Esophagus (tissue), 2 donors: Measurements from ENCODE around the gene PEBP1. TPM values are rescaled to one million over a fixed set of nuclear protein-coding genes. Genes with fewer than 3 reads are reported as not detected.

ENCODE experiments used
- H3K27ac ChIP-seq, 2 donors: one replicate each; pipeline ENCODE4 v1.5.1; 2013; ENCODE audit warnings: low read depth in 2 of 2, mild to moderate bottlenecking in 2 of 2, inconsistent platforms in 1 of 2, low read length in 1 of 2, moderate library complexity in 1 of 2
- H3K27me3 ChIP-seq, 2 donors: one replicate each; pipeline ENCODE4 v1.6.1; 2013; ENCODE audit warnings: low read length in 2 of 2, control low read depth in 1 of 2, mild to moderate bottlenecking in 1 of 2; ENCODE audit not compliant: insufficient read depth in 2 of 2, control insufficient read depth in 1 of 2
- H3K36me3 ChIP-seq, 2 donors: one replicate each; pipeline ENCODE4 v1.6.1; 2013; ENCODE audit warnings: low read length in 1 of 2; ENCODE audit not compliant: control insufficient read depth in 2 of 2, insufficient read depth in 2 of 2
- H3K4me1 ChIP-seq, 2 donors: one replicate each; pipeline ENCODE4 v1.6.1; 2013; ENCODE audit warnings: low read length in 1 of 2; ENCODE audit not compliant: control insufficient read depth in 2 of 2, insufficient read depth in 2 of 2
- H3K4me3 ChIP-seq, 2 donors: one replicate each; pipeline ENCODE4 v1.5.1; 2013; ENCODE audit warnings: low read length in 2 of 2, mild to moderate bottlenecking in 2 of 2, low read depth in 1 of 2, moderate library complexity in 1 of 2
- H3K9me3 ChIP-seq, 2 donors: one replicate each; pipeline ENCODE4 v1.6.1; 2013; ENCODE audit warnings: mild to moderate bottlenecking in 2 of 2, low read depth in 1 of 2, low read length in 1 of 2, moderate library complexity in 1 of 2; ENCODE audit not compliant: control insufficient read depth in 2 of 2, insufficient read depth in 1 of 2
- WGBS, 2 donors: extraction: QIAGEN DNeasy Blood & Tissue Kit; methylation state at CpG; one replicate each; pipeline ENCODE4 v1.1.7; 2013; 5-methylcytosine and 5-hydroxymethylcytosine counted together
- polyA plus RNA-seq, 2 donors: library from polyadenylated mRNA; stranded (reverse); fragments of 200-250 nt; gene quantifications; one replicate each; pipeline ENCODE4 v1.2.3, GENCODE V29; 2013
- donor health status: healthy with polysubstance abuse.
- donor health status: Bipolar disorder and iron deficiency.

PEBP1 gene
- polyA plus RNA-seq: 100 to 1,000 TPM; 202 to 243 TPM

- peaks cover 5 to 9% of the 10 kb centered on the region in 2 donors for H3K36me3 ChIP-seq
- H3K4me3 ChIP-seq: peak within 1 kb of the TSS; percentile 75 to 89
- 0% methylated on average over 68 to 70 of the region's 70 CpGs for WGBS, 2 donors
- peaks cover 0 to 4% of the 10 kb centered on the region in 2 donors for H3K4me1 ChIP-seq
- H3K27ac ChIP-seq: peak within 1 kb of the TSS; percentile 78 to 83
- H3K9me3 ChIP-seq: no peaks in the 10 kb centered on the region
- no peaks in the 10 kb centered on the region for H3K27me3 ChIP-seq
These were observed at the start of gene PEBP1 for GRCh38 chr12:118135788-118136558. TSS of gene PEBP1 (plus strand) at chr12:118136124. CDS start at chr12:118136210, 86 bp downstream.

GRCh38 chr12:118089782-118090181 is 46.1 kb upstream of the PEBP1 start:
- H3K36me3 ChIP-seq: peaks cover 0 to 9% of the 10 kb centered on the region in 2 donors
- H3K4me1 ChIP-seq: no peaks in the 10 kb centered on the region
- no peak overlapping the region for H3K4me3 ChIP-seq
- H3K27ac ChIP-seq: no peak overlapping the region
- no peaks in the 10 kb centered on the region for H3K27me3 ChIP-seq
- H3K9me3 ChIP-seq: no peaks in the 10 kb centered on the region
- WGBS, 2 donors: 90 to 91% methylated on average over 9 of the region's 9 CpGs

GRCh38 chr12:118094039-118094438 is 41.9 kb upstream of the PEBP1 start:
- H3K4me1 ChIP-seq: no peaks in the 10 kb centered on the region
- H3K36me3 ChIP-seq: peaks cover 0 to 9% of the 10 kb centered on the region in 2 donors
- no peak overlapping the region for H3K4me3 ChIP-seq
- H3K27ac ChIP-seq: no peak overlapping the region
- H3K9me3 ChIP-seq: no peaks in the 10 kb centered on the region
- no peaks in the 10 kb centered on the region for H3K27me3 ChIP-seq
- WGBS, 2 donors: 88 to 90% methylated on average over 3 of the region's 3 CpGs

GRCh38 chr12:118098401-118098800 is 37.5 kb upstream of the PEBP1 start:
- Histone ChIP-seq H3K27me3 (no peaks in the 10 kb centered on the region), H3K9me3 (no peaks in the 10 kb centered on the region), H3K36me3 (peaks cover 0 to 4% of the 10 kb centered on the region in 2 donors), H3K4me3 (no peak overlapping the region), H3K4me1 (peaks cover 0 to 5% of the 10 kb centered on the region in 2 donors), H3K27ac (no peak overlapping the region)
- 84 to 91% methylated on average over 3 of the region's 3 CpGs for WGBS, 2 donors

- Histone ChIP-seq H3K4me3 (no peak overlapping the region), H3K9me3 (no peaks in the 10 kb centered on the region), H3K27ac (no peak overlapping the region), H3K4me1 (peaks cover 0 to 5% of the 10 kb centered on the region in 2 donors), H3K36me3 (no peaks in the 10 kb centered on the region), H3K27me3 (no peaks in the 10 kb centered on the region)
- 53 to 60% methylated on average over 12 of the region's 12 CpGs for WGBS, 2 donors
These were observed 36.8 kb upstream of the PEBP1 start for GRCh38 chr12:118098911-118099671.

GRCh38 chr12:118101051-118101450 is 34.9 kb upstream of the PEBP1 start:
- 68 to 77% methylated on average over 3 of the region's 3 CpGs for WGBS, 2 donors
- Histone ChIP-seq H3K4me1 (peaks cover 0 to 5% of the 10 kb centered on the region in 2 donors), H3K4me3 (no peak overlapping the region), H3K9me3 (no peaks in the 10 kb centered on the region), H3K36me3 (no peaks in the 10 kb centered on the region), H3K27ac (no peak overlapping the region), H3K27me3 (no peaks in the 10 kb centered on the region)

GRCh38 chr12:118102070-118102469 is 33.9 kb upstream of the PEBP1 start:
- Histone ChIP-seq H3K27me3 (no peaks in the 10 kb centered on the region), H3K4me1 (peaks cover 0 to 5% of the 10 kb centered on the region in 2 donors), H3K27ac (no peak overlapping the region), H3K9me3 (no peaks in the 10 kb centered on the region), H3K4me3 (peak overlapping the region in 1 of 2 donors; percentile 70), H3K36me3 (no peaks in the 10 kb centered on the region)
- 66 to 70% methylated on average over 6 of the region's 6 CpGs for WGBS, 2 donors

- Histone ChIP-seq H3K36me3 (no peaks in the 10 kb centered on the region), H3K27ac (no peak overlapping the region), H3K27me3 (no peaks in the 10 kb centered on the region), H3K9me3 (no peaks in the 10 kb centered on the region), H3K4me1 (peaks cover 0 to 5% of the 10 kb centered on the region in 2 donors), H3K4me3 (peak overlapping the region in 1 of 2 donors; percentile 70)
- WGBS, 2 donors: 22 to 36% methylated on average over 5 of the region's 5 CpGs
These were observed 33.3 kb upstream of the PEBP1 start for GRCh38 chr12:118102609-118103008.

- Histone ChIP-seq H3K4me1 (peaks cover 0 to 5% of the 10 kb centered on the region in 2 donors), H3K4me3 (peak overlapping the region; percentile 70 to 84), H3K27me3 (no peaks in the 10 kb centered on the region), H3K27ac (peak overlapping the region; percentile 51 to 80), H3K36me3 (no peaks in the 10 kb centered on the region), H3K9me3 (no peaks in the 10 kb centered on the region)
- WGBS, 2 donors: 0 to 1% methylated on average over 32 of the region's 32 CpGs
These were observed 32.7 kb upstream of the PEBP1 start for GRCh38 chr12:118103201-118103600.
